Colonic mucosa (tissue), 4 donors: Measurements from ENCODE around the gene LDLRAD1. TPM values are rescaled to one million over a fixed set of nuclear protein-coding genes. Genes with fewer than 3 reads are reported as not detected.

Source experiments
- DNase-seq: peaks from one replicate; pipeline ENCODE4 v3.0.0-alpha.2; 2020
- H3K27ac ChIP-seq: fragments of 200-600 bp; one replicate; pipeline ENCODE4 v1.8.0; 2021
- H3K27me3 ChIP-seq: fragments of 200-600 bp; one replicate; pipeline ENCODE4 v1.8.0; 2021
- H3K36me3 ChIP-seq: fragments of 200-600 bp; one replicate; pipeline ENCODE4 v1.8.0; 2021
- H3K4me1 ChIP-seq: fragments of 200-600 bp; one replicate; pipeline ENCODE4 v1.8.0; 2021; ENCODE audit warnings: mild to moderate bottlenecking
- H3K4me3 ChIP-seq: fragments of 200-600 bp; one replicate; pipeline ENCODE4 v1.8.0; 2021
- H3K9ac ChIP-seq, 2 donors: one replicate each; pipeline ENCODE4 v1.7.0; 2013; ENCODE audit warnings: control low read depth in 2 of 2, low read depth in 2 of 2, low read length in 2 of 2
- H3K9me3 ChIP-seq: fragments of 200-600 bp; one replicate; pipeline ENCODE4 v1.8.0; 2021
- intact Hi-C: fragments of 100-400 bp; cut with DNase I; formaldehyde crosslinking; loops from one replicate; pipeline ENCODE4 v1.14.1; 2022
- total RNA-seq, 2 donors: library from RNA; stranded (reverse); fragmentation: NEBNext Ultra II Directional in 1 of 2; extraction: Animal tissue kit (Norgen Biotek cat#: 25700) in 1 of 2; gene quantifications; one replicate each; pipeline ENCODE4 v1.2.1, GENCODE V29; 2021
- TF ChIP-seq, protein P1 (sequence below): fragments of 200-600 bp; IDR thresholded peaks from one replicate; pipeline ENCODE4 v1.8.0; 2022; ENCODE audit warnings: antibody characterized with exemption, mild to moderate bottlenecking
- donor health status: healthy.
- donor health status: DM: no; HTN: no; CAD: no.
- donor health status: DM: no; HTN: no; CAD: no.

LDLRAD1 gene
- total RNA-seq, 2 donors from 2014 or later: 0.24 TPM; not detected in 1

DNA sequence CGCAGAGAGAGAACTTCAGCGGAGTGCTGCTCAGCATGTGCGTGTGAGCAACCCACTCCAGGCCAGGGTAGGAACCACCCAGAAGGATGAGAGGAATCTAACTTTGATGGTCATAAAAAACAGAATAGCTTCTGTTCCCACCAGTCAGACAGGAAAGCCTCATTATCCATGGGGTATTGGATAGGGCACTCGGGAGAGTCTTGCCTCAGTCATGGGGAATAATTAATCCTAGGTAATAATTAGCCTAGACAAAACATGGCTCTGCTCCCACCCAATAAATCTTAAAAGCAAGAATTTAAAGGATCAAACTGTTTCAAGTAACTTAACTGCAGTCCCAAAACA, 35.3 kb downstream of the LDLRAD1 start:
- Histone ChIP-seq H3K27ac (no peak overlapping the region), H3K4me3 (peak overlapping the region; percentile 10), H3K4me1 (no peaks in the 10 kb centered on the region), H3K36me3 (no peaks in the 10 kb centered on the region), H3K9ac (peak overlapping the region in 1 of 2 donors; percentile 41), H3K9me3 (no peaks in the 10 kb centered on the region), H3K27me3 (no peaks in the 10 kb centered on the region)
- no peak for DNase-seq
- TF ChIP-seq, protein P1, sequence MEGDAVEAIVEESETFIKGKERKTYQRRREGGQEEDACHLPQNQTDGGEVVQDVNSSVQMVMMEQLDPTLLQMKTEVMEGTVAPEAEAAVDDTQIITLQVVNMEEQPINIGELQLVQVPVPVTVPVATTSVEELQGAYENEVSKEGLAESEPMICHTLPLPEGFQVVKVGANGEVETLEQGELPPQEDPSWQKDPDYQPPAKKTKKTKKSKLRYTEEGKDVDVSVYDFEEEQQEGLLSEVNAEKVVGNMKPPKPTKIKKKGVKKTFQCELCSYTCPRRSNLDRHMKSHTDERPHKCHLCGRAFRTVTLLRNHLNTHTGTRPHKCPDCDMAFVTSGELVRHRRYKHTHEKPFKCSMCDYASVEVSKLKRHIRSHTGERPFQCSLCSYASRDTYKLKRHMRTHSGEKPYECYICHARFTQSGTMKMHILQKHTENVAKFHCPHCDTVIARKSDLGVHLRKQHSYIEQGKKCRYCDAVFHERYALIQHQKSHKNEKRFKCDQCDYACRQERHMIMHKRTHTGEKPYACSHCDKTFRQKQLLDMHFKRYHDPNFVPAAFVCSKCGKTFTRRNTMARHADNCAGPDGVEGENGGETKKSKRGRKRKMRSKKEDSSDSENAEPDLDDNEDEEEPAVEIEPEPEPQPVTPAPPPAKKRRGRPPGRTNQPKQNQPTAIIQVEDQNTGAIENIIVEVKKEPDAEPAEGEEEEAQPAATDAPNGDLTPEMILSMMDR: no peak
- intact Hi-C loops: no loop called here

DNA sequence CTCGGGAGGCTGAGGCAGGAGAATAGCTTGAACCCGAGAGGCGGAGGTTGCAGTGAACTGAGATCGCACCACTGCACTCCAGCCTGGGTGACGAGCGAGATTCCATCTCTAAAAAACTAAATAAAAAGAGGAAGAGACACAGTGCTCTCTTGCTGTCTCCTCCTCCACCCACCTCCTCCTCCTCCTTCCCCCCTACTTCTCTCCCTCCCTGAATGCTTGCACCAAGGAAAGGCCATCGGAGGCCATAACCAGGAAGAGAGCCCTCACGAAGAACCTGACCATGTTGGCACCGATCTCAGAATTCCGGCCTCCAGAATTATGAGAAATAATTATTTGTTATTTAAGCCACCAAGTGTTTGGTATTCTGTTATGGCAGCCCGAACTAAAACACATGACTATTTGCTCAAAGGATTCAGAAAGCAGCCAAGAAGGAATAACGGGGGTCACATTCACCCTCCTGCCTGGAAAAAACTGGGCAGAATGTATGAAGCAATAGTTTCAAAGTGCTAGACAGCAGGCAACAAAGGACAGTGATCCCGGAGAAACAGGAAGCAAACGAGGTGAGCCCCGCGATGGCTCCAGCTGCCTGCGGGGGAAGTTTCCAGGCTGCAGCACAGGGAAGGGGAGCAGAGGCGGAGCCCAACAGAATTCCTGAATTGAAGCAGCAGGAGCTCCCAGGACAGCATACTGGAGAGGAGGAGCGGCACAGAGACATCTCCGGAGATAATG, 35.8 kb downstream of the LDLRAD1 start:
- H3K27me3 ChIP-seq: no peaks in the 10 kb centered on the region
- TF ChIP-seq, protein P1: no peak

DNA sequence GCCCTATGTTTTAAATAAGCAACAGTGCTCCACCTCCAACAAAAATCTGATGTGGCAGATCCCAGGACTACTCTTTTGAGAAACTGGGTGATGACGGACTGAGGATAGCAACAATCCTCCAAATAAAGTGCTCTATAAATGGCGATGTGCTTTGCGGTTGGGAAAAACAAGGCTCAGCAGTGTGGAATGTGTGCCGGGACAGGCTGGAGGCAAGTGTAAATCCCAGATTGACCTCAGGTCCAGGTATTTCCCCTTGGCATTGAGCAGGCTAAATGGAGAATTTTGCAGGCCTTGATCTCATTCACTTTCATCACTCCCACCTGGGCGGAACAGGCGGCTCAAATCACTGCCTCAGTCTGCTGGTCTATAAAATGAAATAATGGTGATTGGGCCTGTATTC, 36.8 kb downstream of the LDLRAD1 start:
- no peaks in the 10 kb centered on the region for H3K36me3 ChIP-seq
- no peak overlapping the region for H3K4me3 ChIP-seq
- no peaks in the 10 kb centered on the region for H3K9me3 ChIP-seq
- H3K27me3 ChIP-seq: no peaks in the 10 kb centered on the region
- TF ChIP-seq, protein P1: no peak
- no peak for DNase-seq
- intact Hi-C loops: no loop called here
- H3K9ac ChIP-seq: no peak overlapping the region
- no peak overlapping the region for H3K27ac ChIP-seq
- H3K4me1 ChIP-seq: no peaks in the 10 kb centered on the region

More for the DNA sequence above, 35.8 kb downstream of the LDLRAD1 start:
- peak overlapping the region in 1 of 2 donors; percentile 41 for H3K9ac ChIP-seq
- H3K4me1 ChIP-seq: no peaks in the 10 kb centered on the region
- peak overlapping the region; percentile 10 for H3K4me3 ChIP-seq
- no peak overlapping the region for H3K27ac ChIP-seq
- intact Hi-C loops: no loop called here
- H3K9me3 ChIP-seq: no peaks in the 10 kb centered on the region
- DNase-seq: peak; percentile 32
- H3K36me3 ChIP-seq: no peaks in the 10 kb centered on the region

DNA sequence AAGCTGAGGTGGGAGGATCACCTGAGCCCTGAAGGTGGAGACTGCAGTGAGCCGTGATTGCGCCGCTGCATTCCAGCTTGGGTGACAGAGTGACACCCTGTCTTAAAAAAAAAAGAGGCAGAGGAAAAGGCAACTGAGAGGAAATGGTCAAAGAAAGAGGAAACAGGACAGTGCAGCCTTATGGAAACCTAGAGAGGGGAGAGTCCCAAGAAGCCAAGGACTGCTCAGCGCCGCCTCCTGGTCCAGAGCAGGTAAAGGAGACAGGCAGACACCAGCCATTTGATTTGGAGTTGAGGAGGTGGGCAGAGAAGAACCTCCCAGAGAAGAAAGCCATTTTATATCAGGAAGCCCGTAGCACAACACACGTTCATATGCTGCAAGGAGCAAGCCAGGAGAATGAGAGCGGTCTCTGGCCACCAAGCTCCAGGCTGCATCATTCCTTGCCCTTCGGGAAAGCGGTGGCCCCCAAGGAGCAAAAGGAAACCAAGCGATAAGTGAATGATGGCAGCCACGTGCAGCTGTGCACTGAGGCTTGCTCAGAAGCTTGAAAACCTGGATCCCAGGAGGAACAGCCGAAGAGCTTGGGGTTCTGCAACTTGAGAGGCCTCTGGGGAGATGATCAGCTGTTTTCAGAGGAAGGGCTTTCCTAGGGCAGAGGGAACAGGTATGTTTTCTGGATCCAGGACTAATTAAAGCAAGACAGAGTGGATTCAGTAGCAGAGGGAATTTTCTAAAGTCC, 38.1 kb downstream of the LDLRAD1 start:
- intact Hi-C loops: no loop called here
- H3K27ac ChIP-seq: no peak overlapping the region
- no peak for DNase-seq

DNA sequence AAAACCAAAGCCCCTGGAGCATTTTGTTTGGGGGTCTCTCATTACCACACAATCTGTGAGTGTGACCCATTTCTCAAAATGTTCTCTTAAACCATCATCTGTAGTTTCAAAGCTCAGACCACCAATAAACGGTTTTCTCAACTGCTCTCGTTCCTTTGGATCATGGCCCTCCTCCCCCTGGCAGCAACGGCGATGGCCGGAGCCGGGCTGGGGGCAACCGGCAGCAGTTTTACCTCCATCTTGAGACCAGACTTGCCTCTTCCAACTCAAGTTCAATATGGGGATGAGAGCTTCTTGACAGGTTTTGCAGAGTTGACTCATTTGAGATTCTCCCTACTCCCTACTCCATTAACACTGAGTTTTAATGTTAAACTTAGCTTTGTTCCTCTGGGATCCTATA, 42.1 kb downstream of the LDLRAD1 start:
- no peak overlapping the region for H3K27ac ChIP-seq
- TF ChIP-seq, protein P1: no peak
- no peaks in the 10 kb centered on the region for H3K27me3 ChIP-seq
- no peak overlapping the region for H3K9ac ChIP-seq
- no peak overlapping the region for H3K4me3 ChIP-seq
- intact Hi-C loops: no loop called here
- no peaks in the 10 kb centered on the region for H3K4me1 ChIP-seq
- no peaks in the 10 kb centered on the region for H3K36me3 ChIP-seq
- DNase-seq: no peak
- no peaks in the 10 kb centered on the region for H3K9me3 ChIP-seq

More for the DNA sequence above, 38.1 kb downstream of the LDLRAD1 start:
- TF ChIP-seq, protein P1: no peak
- Histone ChIP-seq H3K4me3 (no peak overlapping the region), H3K9me3 (no peaks in the 10 kb centered on the region), H3K4me1 (no peaks in the 10 kb centered on the region), H3K27me3 (no peaks in the 10 kb centered on the region), H3K9ac (no peak overlapping the region), H3K36me3 (no peaks in the 10 kb centered on the region)
